LoVo (cell line): ENCODE measurements around the gene IQCE.

Source experiments
- DNase-seq: peaks from one replicate; pipeline ENCODE4 v3.0.0-alpha.2; 2016; ENCODE audit warnings: low spot score

Gene IQCE

GRCh38 chr7:2558629-2559282 is at the start of gene IQCE:
Gene IQCE (plus strand): TSS chr7:2558979. CDS start chr7:2559182, 203 bp downstream.
- DNase-seq = peak; percentile 95

GRCh38 chr7:2509298-2509906 is 49.4 kb upstream of the IQCE start:
- DNase-seq = no peak

GRCh38 chr7:2510130-2510776 is 48.5 kb upstream of the IQCE start:
- no peak for DNase-seq

- DNase-seq = no peak
These were observed 47.6 kb upstream of the IQCE start for GRCh38 chr7:2510909-2511768.

- no peak for DNase-seq
These were observed 47.0 kb upstream of the IQCE start for GRCh38 chr7:2511769-2512168.

GRCh38 chr7:2512179-2512661 is 46.6 kb upstream of the IQCE start:
- DNase-seq = no peak

GRCh38 chr7:2512713-2513112 is 46.1 kb upstream of the IQCE start:
- no peak for DNase-seq

- DNase-seq = no peak
These were observed 45.1 kb upstream of the IQCE start for GRCh38 chr7:2513702-2514101.

GRCh38 chr7:2514473-2515423 is 44.0 kb upstream of the IQCE start:
- no peak for DNase-seq

GRCh38 chr7:2515424-2516193 is 43.2 kb upstream of the IQCE start:
- DNase-seq = no peak

- DNase-seq = no peak
These were observed 42.6 kb upstream of the IQCE start for GRCh38 chr7:2516194-2516555.

- DNase-seq = no peak
These were observed 41.8 kb upstream of the IQCE start for GRCh38 chr7:2517026-2517425.

- DNase-seq = no peak
These were observed 40.9 kb upstream of the IQCE start for GRCh38 chr7:2517678-2518507.

GRCh38 chr7:2518737-2519118 is 40.1 kb upstream of the IQCE start:
- no peak for DNase-seq

GRCh38 chr7:2519119-2519930 is 39.5 kb upstream of the IQCE start, which contains the start of gene LFNG:
Gene LFNG (plus strand): TSS chr7:2519774. CDS start chr7:2519862, 88 bp downstream.
- peak; percentile 93 for DNase-seq

GRCh38 chr7:2520131-2520760 is 38.5 kb upstream of the IQCE start:
- peak; percentile 22 for DNase-seq

- no peak for DNase-seq
These were observed 38.0 kb upstream of the IQCE start for GRCh38 chr7:2520761-2521290.

- no peak for DNase-seq
These were observed 37.4 kb upstream of the IQCE start for GRCh38 chr7:2521341-2521745.
